Fibroblast of skin of right quadriceps (primary cell): ENCODE data around the gene PDE9A.
"Not testable (repeated sequence)": the region's sequence is repeated elsewhere in the genome, so short reads cannot be mapped to it uniquely, and the experiment has no call there.

Experiments used
- DNase-seq: peaks from one replicate; pipeline ENCODE4 v3.0.0-alpha.2; 2013

The PDE9A gene

DNA sequence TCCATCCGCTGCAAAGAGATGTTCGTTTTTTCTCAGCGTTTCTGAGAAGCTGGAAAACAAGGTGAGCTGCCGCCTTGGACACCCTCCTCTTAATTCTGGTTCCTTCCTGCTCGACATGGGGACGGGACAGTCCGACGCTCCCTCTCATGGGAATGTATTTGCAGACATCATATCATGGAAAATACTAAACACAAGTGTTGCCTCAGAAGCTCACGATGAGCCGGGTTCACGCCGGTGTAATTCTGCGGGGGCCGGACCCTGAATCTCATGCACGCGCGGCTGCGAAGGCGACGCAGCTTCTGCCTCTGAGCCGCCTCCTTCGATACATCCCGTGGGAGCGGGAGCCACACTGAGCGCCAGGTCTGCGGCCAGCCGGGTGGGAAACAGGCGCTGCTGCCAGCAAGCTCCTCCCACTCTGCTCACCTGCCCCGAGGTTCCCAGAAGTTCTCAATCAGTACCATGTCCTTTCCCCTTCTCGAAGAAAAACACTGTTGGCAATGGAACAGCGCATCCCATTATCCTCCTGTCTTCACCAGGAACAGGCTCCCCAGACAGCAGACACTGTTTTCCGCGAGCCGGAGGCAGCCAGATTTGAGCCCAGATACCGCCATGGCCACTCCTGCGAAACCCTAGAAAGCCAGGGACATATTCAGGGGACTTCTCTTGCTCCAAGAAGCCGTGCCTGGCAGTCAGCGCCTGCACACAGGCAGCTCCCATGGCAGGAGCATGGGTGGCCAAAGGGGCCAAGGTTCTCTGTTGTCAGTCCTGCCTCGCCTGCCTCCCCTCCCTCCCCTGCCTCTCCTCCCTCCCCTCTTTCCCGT is 127.9 kb downstream of the PDE9A start:
- no peak for DNase-seq

DNA sequence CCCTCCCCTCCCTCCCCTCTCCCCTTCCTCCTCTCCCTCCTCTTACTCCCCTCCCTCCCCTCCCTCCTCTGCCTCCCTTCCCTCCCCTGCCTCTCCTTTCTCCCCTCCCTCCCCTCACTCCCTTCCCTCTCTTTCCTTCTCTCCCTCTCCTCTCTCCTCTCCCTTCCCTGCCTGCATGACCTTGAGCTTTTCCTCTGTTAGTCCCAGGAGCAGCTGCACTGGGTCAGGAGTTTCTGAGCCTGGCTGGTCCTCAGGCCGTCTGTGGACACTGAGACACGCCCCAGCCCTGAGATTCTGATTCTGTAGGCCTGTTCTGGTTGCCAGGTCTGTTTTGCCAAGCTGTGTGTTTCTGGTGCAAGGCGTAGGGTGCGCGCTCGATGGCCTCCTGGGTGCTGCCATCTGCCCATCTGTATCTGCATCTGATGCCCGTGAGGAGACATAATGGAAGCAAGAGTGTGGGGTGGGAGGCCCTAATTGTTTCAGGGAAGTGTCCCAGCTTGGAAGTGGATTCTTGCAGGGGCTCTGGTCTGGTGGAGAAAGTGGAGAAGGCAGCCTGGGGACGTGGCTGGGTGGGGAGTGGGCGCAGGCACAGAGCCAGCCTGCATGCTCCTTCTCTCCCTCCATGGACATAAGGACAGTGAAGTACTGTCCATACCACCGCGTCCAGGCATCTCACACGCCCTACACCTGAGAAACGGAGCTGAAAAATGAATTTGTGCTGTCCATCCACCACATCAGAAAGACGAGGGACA is 128.7 kb downstream of the PDE9A start:
- no peak for DNase-seq

DNA sequence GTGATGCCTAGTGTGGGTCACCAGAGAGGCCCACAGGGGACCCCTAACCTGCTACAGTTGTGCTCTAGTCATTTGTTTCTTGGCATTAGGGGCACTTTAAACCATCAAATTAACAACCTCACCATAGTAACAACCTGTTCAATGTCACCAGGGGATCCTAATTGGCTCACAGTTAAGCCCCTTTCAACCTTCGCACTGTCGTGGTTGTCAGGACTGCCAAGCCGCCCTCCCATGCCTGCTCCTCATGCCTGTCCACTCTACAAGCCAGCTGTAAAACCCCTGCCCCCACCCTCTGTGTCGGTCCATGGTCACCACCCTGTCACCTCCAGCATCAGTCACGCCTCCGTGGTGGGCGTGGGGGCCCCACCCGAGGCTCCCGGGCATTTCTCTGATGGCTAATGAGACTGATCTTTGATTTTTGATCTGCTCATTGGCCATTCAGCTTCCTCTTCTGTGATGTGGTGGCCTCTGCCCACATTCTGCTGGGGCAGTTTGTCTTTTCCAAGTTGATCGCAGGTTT is 129.4 kb downstream of the PDE9A start:
- no peak for DNase-seq

DNA sequence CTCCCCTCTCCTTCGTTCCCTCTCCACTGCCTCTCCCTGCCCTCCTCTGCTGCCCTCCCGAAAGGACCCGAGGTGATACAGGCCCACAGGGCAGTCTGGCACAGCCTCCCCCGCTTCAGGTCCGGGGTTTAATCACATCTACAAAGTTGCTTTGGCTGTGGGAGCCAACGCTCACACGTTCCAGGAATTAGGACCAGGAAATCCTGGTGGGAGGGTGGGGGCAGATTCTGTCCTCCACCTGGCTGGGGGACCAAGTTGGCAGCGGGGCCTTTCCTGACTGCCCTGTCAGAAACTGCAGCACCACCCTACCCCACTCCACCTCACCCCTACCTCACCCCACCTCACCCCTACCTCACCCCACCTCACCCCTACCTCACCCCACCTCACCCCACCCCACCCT is 130.9 kb downstream of the PDE9A start:
- no peak for DNase-seq

DNA sequence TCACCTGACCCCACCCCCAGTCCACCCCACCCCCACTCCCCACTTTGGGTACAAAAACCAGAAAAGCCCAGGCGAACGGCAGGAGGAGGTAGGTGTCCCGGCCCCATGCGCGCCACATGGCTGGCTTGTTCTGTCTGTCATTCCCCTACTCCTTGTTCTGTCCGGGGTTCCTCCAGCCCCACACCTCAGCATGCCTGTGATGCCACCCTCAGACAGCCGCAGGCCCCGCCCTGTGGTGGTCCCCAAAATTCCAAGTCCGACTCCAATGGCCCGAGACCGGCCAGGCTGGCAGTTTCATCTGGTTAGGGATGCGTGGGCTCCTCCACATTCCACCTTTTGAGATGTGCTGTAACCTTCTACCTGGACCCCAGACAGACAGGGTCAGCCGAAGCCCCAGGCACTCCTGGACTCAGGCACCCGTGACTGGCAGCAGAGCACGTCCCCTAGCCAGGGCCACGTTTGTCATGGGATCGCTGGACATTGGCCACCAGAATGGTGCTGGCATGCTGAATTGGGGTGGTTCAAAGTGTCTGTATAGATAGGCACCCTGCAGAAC is 131.6 kb downstream of the PDE9A start:
- no peak for DNase-seq

DNA sequence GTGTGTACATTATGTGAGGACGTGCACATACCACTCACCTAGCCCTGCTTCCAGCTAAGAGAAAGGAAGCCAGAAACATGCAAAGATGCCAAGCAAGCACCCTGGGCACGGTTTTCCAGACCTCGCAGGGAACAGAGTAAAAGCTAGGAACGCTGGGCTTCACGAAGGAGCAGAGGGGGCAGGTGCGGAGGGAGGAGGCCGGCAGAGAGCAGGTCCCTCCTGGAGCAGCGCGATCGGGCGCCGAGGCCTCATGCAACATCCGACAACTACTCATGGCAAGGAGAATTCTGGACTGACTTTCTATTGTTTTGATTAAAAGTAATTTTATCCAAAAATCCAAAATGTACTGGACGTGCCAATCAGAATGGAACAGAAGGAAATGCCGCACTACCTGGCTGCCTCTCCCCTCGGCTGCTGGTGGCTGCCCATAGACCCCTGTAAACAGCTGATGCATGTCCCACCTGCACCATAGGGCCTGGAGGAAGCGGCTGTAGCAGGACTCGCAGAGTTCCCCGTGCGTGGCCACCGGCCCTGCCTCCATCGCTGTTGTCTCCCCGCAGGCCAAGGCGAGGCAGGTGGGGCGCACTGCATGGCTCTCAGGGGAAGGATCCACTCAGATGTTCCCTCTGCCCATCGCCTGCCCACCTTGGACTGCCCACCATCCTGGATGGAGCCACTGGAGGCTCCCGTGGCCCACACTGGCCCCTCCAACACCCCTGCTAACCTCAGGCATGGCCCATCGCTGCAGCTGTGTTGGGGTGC is 132.4 kb downstream of the PDE9A start:
- no peak for DNase-seq

DNA sequence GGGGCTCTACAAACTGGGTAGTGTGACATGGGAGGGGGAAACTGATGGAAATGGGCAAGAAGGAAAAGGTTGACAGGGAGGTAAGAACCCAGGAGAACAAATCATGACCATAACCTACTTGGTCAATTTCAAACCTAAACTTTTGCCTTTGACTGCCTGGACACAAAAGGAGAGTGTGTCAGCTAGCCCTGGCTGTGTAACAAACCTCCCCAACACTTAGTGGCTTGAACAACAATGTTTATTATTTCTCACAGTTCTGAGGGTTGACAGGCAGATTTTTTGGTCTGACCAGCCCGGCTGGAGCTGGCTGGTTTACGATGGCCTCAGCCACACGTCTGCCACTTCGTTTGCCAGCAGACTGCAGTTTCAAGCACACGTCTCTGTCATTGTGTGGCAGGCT is 133.5 kb downstream of the PDE9A start:
- no peak for DNase-seq

DNA sequence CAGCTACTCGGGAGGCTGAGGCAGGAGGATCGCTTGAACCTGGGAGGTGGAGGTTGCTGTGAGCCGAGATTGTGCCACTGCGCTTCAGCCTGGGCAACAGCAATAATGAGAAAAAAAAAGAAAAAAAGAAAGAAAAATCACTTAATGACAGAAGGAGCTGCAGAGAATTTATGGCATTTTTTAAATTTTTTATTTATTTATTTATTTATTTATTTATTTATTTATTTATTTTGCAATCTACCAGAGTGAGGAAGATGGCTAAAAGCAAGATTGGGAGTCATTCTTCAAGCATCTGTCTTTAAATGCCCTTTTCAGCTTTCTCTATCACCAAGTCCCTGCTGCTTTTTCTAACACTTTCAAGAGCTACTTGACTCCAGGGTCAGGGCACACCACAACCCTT is 134.2 kb downstream of the PDE9A start:
- no peak for DNase-seq

DNA sequence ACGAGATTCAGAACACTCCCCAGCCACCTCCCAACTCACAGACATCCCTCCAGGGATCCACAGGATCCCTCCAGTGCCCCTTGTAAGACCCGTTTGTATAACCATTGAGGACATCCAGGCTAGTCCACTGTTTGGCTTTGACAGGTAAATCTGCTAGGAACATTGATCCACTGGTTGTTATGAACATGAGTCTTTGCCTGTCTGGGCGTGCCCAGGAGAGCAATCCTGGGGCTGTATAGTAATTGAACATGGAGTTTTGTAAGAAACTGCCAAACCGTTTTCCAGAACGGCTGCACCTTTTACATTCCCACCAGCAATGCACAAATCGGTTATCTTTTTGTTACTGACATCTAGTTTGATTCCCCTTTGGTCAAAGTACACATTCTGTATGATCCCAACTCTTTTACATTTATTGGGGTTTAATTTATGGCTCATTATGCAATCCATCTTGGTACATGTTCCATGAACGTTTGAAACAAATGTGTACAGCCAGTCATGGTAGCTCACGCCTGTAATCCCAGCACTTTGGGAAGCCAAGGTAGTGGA is 137.2 kb downstream of the PDE9A start:
- no peak for DNase-seq

DNA sequence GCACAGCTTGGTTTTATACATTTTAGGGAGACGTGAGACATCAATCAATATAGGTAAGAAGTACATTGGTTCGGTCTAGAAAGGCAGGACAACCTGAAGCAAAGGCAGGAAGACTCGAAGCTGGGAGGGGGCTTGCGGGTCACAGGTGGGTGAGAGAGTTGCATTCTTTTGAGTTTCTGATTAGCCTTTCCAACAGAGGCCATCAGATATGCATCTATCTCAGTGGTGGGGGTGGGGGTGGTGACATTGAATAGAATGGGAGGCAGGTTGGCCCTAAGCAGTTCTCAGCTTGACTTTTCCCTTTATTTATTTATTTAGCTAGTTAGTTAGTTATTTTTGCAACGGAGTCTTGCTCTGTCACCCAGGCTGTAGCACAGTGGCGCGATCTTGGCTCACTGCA is 140.4 kb downstream of the PDE9A start:
- DNase-seq: no peak

DNA sequence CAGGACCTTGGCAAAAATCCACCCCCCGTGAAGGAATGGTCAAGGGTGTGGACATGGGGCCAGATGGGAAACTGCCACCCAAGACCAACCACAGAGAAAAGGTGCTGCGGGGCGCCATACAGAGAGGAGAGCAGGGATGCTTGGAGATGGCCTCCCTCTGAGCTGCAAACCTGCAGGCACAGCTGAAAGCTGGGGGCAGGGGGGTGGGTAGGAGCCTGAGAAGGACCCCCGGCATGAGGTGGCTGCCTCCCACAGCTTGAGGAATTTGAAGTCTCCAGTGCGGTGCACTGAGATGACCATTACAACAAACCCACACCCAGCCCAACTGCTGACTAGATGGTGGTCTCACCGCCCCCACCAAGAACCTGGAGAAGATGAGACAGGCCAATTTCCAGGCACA is 141.1 kb downstream of the PDE9A start:
- no peak for DNase-seq

DNA sequence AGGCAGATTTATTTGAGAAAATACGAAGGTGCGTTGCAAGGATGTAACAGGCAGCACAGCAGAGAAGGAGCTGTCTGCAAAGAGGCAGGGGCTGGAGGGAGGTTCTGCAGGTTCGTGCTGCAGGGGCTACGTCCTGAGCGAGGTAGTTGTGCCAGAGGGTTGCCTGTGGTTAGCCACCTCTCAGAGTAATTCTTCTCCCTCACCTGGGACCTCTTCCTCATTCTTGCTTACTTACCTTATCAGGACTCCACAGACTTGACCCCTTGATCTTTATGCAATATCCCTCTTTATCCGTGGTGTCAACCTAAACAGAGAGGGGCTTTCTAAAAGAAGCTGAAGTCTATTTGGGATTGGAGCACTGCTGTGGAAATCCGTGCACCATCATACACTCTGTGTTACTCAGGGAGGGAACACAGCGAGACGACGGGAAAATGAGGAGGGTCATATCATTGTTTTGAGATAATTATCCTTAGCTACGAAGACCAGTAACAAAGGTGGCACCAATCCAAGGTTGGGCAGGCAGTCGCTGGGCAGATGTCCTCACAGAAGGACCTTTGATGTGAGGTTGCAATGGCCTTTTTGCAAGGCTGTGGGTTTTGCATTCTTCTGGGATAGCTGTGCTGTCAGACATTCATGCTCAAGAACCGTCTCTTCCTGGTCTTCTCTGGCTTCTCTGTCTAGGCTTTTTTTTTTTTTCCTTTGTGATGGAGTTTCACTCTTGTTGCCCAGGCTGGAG is 143.1 kb downstream of the PDE9A start:
- DNase-seq: no peak

DNA sequence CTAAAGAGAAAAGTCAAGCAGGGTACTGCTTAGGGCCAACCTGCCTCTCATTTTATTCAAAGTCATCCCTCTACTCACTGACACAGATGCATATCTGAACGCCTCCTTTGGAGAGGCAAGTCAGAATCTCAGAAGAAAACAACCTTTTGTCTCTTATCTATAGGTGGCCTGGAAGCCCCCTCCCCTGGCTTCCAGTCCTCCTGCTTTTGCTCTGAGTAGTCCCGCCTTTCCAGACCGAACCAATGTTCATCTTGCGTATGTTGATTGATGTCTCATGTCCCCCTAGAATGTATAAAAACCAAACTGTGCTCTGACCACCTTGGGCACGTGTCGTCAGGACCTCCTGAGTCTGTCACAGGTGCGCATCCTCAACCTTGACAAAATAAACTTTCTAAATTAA is 144.1 kb downstream of the PDE9A start:
- no peak for DNase-seq

DNA sequence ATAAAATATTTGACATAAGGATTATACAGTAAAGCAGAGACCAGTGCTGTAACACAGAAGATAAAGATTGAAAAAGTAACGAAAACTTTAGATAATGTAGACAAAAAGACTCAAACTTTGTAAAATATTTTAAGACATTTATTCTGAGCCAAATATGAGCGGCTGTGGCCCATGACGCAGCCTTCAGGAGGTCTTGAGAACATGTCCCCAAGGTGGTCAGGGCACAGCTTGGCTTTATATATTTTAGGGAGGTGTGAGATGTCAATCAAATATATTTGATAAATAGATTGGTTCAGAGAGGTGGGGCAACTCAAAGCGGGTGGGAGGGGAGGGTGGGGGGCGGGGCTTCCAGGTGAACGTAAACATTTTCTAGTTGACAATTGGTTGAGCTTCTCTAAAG is 144.7 kb downstream of the PDE9A start:
- DNase-seq: no peak

DNA sequence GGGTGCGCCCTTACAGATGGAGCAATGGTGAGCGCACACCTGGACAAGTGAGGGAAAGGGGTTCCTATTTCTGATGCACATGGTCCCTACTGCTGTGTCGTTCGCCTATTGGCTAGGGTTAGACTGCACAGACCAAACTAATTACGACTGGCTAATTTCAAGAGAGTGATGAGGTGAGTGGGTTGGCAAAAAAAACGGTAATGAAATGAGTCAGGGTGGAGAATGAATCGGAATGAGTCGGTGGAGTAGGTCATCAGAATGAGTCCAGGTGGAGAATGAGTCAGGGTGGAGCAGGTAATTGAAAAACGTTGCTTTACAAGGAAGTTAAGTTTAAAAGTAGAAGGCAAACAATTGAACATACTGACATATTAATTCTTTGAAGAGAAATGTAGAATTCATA is 146.1 kb downstream of the PDE9A start:
- no peak for DNase-seq

DNA sequence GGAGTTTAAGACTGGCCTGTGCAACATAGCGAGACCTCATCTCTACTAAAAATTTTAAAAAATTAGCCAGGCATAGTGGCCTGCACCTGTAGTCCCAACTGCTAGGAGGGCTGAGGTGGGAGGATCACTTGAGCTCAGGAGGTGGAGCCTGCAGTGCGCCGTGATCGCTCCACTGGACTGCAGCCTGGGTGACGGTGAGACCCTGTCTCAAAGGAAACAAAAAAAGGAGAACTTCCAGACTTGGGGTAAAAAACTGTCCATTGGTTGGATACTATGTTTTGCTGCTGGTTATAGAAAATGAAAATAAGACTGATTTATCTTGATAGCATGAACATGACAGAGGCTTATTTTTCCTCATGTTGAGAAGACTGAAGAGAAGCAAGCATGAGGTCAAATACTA is 146.5 kb downstream of the PDE9A start:
- DNase-seq: no peak

DNA sequence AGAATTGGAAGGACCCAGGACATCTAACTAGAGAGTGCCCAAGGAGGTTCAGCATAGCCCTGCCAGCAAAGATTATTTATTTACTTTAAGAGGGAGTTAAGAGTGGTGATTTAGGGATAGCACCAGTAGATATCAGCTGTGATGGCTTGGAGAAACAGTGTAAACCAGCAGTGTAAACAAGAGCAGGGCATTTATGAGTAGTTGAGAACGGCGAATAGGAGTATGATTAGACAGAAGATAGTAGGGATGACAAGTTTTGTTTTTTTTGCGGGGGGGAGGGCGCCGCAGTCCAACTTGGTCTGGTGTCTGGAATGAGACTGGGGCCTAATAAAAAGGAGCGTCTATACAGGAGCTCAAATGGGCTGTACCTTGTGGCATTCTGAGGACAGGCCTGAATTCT is 148.2 kb downstream of the PDE9A start:
- DNase-seq: not testable (repeated sequence)

DNA sequence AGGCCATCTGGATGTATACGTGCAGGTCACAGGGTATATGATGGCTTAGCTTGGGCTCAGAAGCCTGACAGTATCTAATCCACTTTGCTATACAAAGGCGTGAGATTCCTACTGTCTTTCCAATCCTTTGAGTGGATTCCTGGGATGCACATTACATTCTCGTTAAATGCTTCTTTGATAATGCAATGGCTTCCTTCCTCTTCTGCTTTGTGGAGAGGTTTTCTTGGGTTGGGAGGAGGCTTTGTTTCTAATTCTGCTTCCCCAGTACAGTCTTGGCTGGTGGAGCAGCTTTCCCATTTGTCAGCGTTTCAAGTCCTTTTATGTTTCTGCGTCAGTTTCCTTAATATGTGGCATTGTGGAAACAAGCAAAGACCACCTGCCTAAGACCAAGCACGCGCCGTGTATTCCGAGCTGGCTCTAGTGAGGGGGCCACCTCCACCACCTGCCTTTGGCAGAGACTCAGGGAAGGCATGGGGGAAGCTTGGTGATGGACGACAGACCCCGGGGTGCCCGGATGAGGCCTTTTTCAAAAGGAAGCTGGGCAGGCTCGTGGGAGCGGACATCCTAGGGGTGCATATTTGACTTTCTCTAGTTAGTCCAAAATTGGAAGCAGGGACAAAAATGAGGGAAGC is 153.2 kb downstream of the PDE9A start:
- no peak for DNase-seq

DNA sequence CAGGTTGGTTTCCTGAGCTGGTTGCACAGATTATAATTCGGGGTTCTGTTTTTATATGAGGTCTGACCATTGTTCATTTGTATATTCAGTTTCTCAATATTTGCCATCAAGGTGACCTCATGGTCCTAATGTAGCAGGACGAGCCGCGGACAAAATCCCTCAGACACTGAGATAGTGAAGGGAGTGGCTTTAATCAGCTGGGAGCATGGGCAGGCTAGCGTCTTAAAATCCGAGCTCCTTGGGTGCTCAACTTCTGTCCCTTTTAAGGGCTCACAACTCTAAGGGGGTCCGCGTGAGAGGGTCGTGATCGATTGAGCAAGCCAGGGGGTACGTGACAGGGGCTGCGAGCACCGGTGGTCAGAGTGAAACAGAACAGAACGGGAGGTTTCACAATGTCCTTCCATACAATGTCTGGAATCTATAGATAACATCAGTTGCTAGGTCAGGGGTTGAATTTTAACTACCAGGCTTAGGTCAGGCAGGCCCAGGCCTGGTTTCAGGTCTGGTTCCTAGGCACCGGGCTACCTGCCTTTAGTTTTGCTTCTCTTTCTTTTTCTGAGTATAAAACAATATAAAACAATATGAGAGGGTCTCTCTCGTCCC is 154.0 kb downstream of the PDE9A start:
- not testable (repeated sequence) for DNase-seq

DNA sequence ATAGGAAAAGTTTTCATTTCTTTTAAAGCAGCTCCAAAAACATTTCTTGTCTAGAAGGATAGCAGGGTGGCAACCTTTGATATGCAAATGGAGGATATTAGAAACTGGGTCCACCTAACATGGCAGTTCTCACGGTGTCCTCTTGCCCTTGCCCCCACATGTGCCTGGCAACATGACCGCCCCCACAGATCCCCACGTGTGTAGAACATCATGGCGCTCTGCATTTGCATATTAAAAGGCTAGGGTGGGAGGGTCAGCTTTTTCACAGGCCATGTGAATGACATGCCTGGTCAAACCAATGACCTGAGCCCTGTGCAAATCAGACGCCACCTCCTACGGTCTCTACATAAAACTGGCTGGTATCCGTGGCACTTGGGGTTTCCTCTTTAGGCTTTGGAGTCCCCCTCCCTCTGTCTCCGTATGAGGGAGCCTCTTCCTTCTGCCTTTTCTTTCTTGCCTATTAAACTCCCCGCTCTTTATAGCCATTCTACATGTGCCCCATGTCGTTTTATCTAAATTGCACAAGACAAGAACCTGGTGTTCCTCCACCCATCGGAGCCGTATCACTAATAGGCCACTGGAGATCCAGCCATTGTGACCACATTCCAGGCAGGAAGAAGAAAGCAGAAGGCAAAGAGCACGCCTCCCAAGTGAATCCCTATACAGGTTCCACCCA is 154.7 kb downstream of the PDE9A start:
- DNase-seq: no peak

DNA sequence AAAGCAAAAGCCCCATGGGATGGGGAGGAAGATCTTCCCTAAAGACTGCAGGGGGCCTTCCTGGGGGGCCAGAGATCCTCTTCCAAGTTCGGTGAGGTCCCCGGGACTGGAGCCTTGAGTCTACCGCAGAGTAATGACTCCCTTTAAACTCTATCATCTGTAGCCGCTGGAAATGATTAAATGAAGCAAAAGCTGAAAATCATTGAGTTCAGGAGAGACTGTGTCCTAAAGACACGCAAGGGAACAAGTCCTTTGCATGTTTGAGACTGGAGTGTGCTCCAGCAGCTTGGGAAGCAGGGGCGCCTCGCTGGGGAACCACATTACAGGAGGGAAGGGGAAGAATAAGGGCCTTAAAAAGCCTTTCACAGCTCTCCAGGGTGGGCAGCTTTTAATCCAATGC is 155.8 kb downstream of the PDE9A start:
- no peak for DNase-seq
